ENCODE measurements around the gene RBMS1.

Gene RBMS1

GRCh38 chr2:160418398-160418765 is 75.2 kb downstream of the RBMS1 start:
- H3K27ac ChIP-seq (ENCODE audit: low read depth, low read length), result no peak overlapping the region
- H3K9me3 ChIP-seq (ENCODE audit: control insufficient read depth in 1 of 2, low read length in 2 of 2), result no peaks in the 10 kb centered on the region
- H3K9ac ChIP-seq (ENCODE audit: low read depth in 1 of 2, low read length in 2 of 2), result no peak overlapping the region
- no peaks in the 10 kb centered on the region for H3K27me3 ChIP-seq (ENCODE audit: control insufficient read depth in 1 of 2, insufficient read depth in 2 of 2, low read length in 2 of 2)
- no peak overlapping the region for H3K4me3 ChIP-seq (ENCODE audit: low read depth in 1 of 2, low read length in 2 of 2)
- no peaks in the 10 kb centered on the region for H3K4me1 ChIP-seq (ENCODE audit: control insufficient read depth in 1 of 2, insufficient read depth in 2 of 2, low read length in 2 of 2)
- no peaks in the 10 kb centered on the region for H3K36me3 ChIP-seq (ENCODE audit: control insufficient read depth in 1 of 2, insufficient read depth in 2 of 2, low read length in 2 of 2)

GRCh38 chr2:160417745-160418397 is 75.7 kb downstream of the RBMS1 start:
- Histone ChIP-seq H3K27ac (ENCODE audit: low read depth, low read length) (no peak overlapping the region), H3K9me3 (ENCODE audit: control insufficient read depth in 1 of 2, low read length in 2 of 2) (no peaks in the 10 kb centered on the region), H3K4me3 (ENCODE audit: low read depth in 1 of 2, low read length in 2 of 2) (no peak overlapping the region), H3K4me1 (ENCODE audit: control insufficient read depth in 1 of 2, insufficient read depth in 2 of 2, low read length in 2 of 2) (no peaks in the 10 kb centered on the region), H3K9ac (ENCODE audit: low read depth in 1 of 2, low read length in 2 of 2) (no peak overlapping the region), H3K27me3 (ENCODE audit: control insufficient read depth in 1 of 2, insufficient read depth in 2 of 2, low read length in 2 of 2) (no peaks in the 10 kb centered on the region), H3K36me3 (ENCODE audit: control insufficient read depth in 1 of 2, insufficient read depth in 2 of 2, low read length in 2 of 2) (no peaks in the 10 kb centered on the region)

- Histone ChIP-seq H3K27ac (ENCODE audit: low read depth, low read length) (no peak overlapping the region), H3K9ac (ENCODE audit: low read depth in 1 of 2, low read length in 2 of 2) (no peak overlapping the region), H3K27me3 (ENCODE audit: control insufficient read depth in 1 of 2, insufficient read depth in 2 of 2, low read length in 2 of 2) (no peaks in the 10 kb centered on the region)
Measured at GRCh38 chr2:160415991-160416390, 77.6 kb downstream of the RBMS1 start.

GRCh38 chr2:160411955-160412354 is 81.7 kb downstream of the RBMS1 start:
- Histone ChIP-seq H3K9me3 (ENCODE audit: control insufficient read depth in 1 of 2, low read length in 2 of 2) (no peaks in the 10 kb centered on the region), H3K27me3 (ENCODE audit: control insufficient read depth in 1 of 2, insufficient read depth in 2 of 2, low read length in 2 of 2) (no peaks in the 10 kb centered on the region), H3K4me3 (ENCODE audit: low read depth in 1 of 2, low read length in 2 of 2) (no peak overlapping the region), H3K27ac (ENCODE audit: low read depth, low read length) (no peak overlapping the region), H3K9ac (ENCODE audit: low read depth in 1 of 2, low read length in 2 of 2) (no peak overlapping the region), H3K4me1 (ENCODE audit: control insufficient read depth in 1 of 2, insufficient read depth in 2 of 2, low read length in 2 of 2) (peaks cover 9 to 16% of the 10 kb centered on the region in 2 donors), H3K36me3 (ENCODE audit: control insufficient read depth in 1 of 2, insufficient read depth in 2 of 2, low read length in 2 of 2) (no peaks in the 10 kb centered on the region)

More at GRCh38 chr2:160415991-160416390, 77.6 kb downstream of the RBMS1 start:
- Histone ChIP-seq H3K9me3 (ENCODE audit: control insufficient read depth in 1 of 2, low read length in 2 of 2) (no peaks in the 10 kb centered on the region), H3K36me3 (ENCODE audit: control insufficient read depth in 1 of 2, insufficient read depth in 2 of 2, low read length in 2 of 2) (no peaks in the 10 kb centered on the region), H3K4me3 (ENCODE audit: low read depth in 1 of 2, low read length in 2 of 2) (no peak overlapping the region), H3K4me1 (ENCODE audit: control insufficient read depth in 1 of 2, insufficient read depth in 2 of 2, low read length in 2 of 2) (peaks cover 8% of the 10 kb centered on the region in 2 donors)

- Histone ChIP-seq H3K4me1 (ENCODE audit: control insufficient read depth in 1 of 2, insufficient read depth in 2 of 2, low read length in 2 of 2) (peaks cover 11 to 22% of the 10 kb centered on the region in 2 donors), H3K27me3 (ENCODE audit: control insufficient read depth in 1 of 2, insufficient read depth in 2 of 2, low read length in 2 of 2) (no peaks in the 10 kb centered on the region), H3K9ac (ENCODE audit: low read depth in 1 of 2, low read length in 2 of 2) (no peak overlapping the region), H3K36me3 (ENCODE audit: control insufficient read depth in 1 of 2, insufficient read depth in 2 of 2, low read length in 2 of 2) (no peaks in the 10 kb centered on the region), H3K9me3 (ENCODE audit: control insufficient read depth in 1 of 2, low read length in 2 of 2) (no peaks in the 10 kb centered on the region), H3K4me3 (ENCODE audit: low read depth in 1 of 2, low read length in 2 of 2) (no peak overlapping the region), H3K27ac (ENCODE audit: low read depth, low read length) (no peak overlapping the region)
Measured at GRCh38 chr2:160411167-160411566, 82.4 kb downstream of the RBMS1 start.

GRCh38 chr2:160409480-160409879 is 84.1 kb downstream of the RBMS1 start:
- no peak overlapping the region for H3K27ac ChIP-seq (ENCODE audit: low read depth, low read length)
- H3K36me3 ChIP-seq (ENCODE audit: control insufficient read depth in 1 of 2, insufficient read depth in 2 of 2, low read length in 2 of 2), result no peaks in the 10 kb centered on the region
- H3K27me3 ChIP-seq (ENCODE audit: control insufficient read depth in 1 of 2, insufficient read depth in 2 of 2, low read length in 2 of 2), result no peaks in the 10 kb centered on the region
- no peaks in the 10 kb centered on the region for H3K9me3 ChIP-seq (ENCODE audit: control insufficient read depth in 1 of 2, low read length in 2 of 2)
- no peak overlapping the region for H3K9ac ChIP-seq (ENCODE audit: low read depth in 1 of 2, low read length in 2 of 2)
- no peak overlapping the region for H3K4me3 ChIP-seq (ENCODE audit: low read depth in 1 of 2, low read length in 2 of 2)
- H3K4me1 ChIP-seq (ENCODE audit: control insufficient read depth in 1 of 2, insufficient read depth in 2 of 2, low read length in 2 of 2), result peaks cover 15 to 24% of the 10 kb centered on the region in 2 donors

- H3K9me3 ChIP-seq (ENCODE audit: control insufficient read depth in 1 of 2, low read length in 2 of 2), result no peaks in the 10 kb centered on the region
- H3K27me3 ChIP-seq (ENCODE audit: control insufficient read depth in 1 of 2, insufficient read depth in 2 of 2, low read length in 2 of 2), result no peaks in the 10 kb centered on the region
- no peak overlapping the region for H3K9ac ChIP-seq (ENCODE audit: low read depth in 1 of 2, low read length in 2 of 2)
- no peak overlapping the region for H3K4me3 ChIP-seq (ENCODE audit: low read depth in 1 of 2, low read length in 2 of 2)
- peak overlapping the region; percentile 30 for H3K27ac ChIP-seq (ENCODE audit: low read depth, low read length)
- peaks cover 18 to 27% of the 10 kb centered on the region in 2 donors for H3K4me1 ChIP-seq (ENCODE audit: control insufficient read depth in 1 of 2, insufficient read depth in 2 of 2, low read length in 2 of 2)
- no peaks in the 10 kb centered on the region for H3K36me3 ChIP-seq (ENCODE audit: control insufficient read depth in 1 of 2, insufficient read depth in 2 of 2, low read length in 2 of 2)
Measured at GRCh38 chr2:160408959-160409291, 84.7 kb downstream of the RBMS1 start.

GRCh38 chr2:160408173-160408958 is 85.2 kb downstream of the RBMS1 start:
- Histone ChIP-seq H3K9ac (ENCODE audit: low read depth in 1 of 2, low read length in 2 of 2) (peak overlapping the region in 1 of 2 donors; percentile 33), H3K27ac (ENCODE audit: low read depth, low read length) (peak overlapping the region; percentile 53)

GRCh38 chr2:160407393-160408172 is 86.0 kb downstream of the RBMS1 start:
- H3K4me3 ChIP-seq (ENCODE audit: low read depth in 1 of 2, low read length in 2 of 2), result peak overlapping the region; percentile 75 to 87
- no peaks in the 10 kb centered on the region for H3K9me3 ChIP-seq (ENCODE audit: control insufficient read depth in 1 of 2, low read length in 2 of 2)
- no peaks in the 10 kb centered on the region for H3K36me3 ChIP-seq (ENCODE audit: control insufficient read depth in 1 of 2, insufficient read depth in 2 of 2, low read length in 2 of 2)
- peak overlapping the region; percentile 75 for H3K27ac ChIP-seq (ENCODE audit: low read depth, low read length)
- H3K4me1 ChIP-seq (ENCODE audit: control insufficient read depth in 1 of 2, insufficient read depth in 2 of 2, low read length in 2 of 2), result peaks cover 24 to 36% of the 10 kb centered on the region in 2 donors
- H3K9ac ChIP-seq (ENCODE audit: low read depth in 1 of 2, low read length in 2 of 2), result peak overlapping the region; percentile 33 to 74
- H3K27me3 ChIP-seq (ENCODE audit: control insufficient read depth in 1 of 2, insufficient read depth in 2 of 2, low read length in 2 of 2), result no peaks in the 10 kb centered on the region

More at GRCh38 chr2:160408173-160408958, 85.2 kb downstream of the RBMS1 start:
- Histone ChIP-seq H3K4me1 (ENCODE audit: control insufficient read depth in 1 of 2, insufficient read depth in 2 of 2, low read length in 2 of 2) (peaks cover 20 to 33% of the 10 kb centered on the region in 2 donors), H3K4me3 (ENCODE audit: low read depth in 1 of 2, low read length in 2 of 2) (peak overlapping the region in 1 of 2 donors; percentile 48), H3K9me3 (ENCODE audit: control insufficient read depth in 1 of 2, low read length in 2 of 2) (no peaks in the 10 kb centered on the region), H3K36me3 (ENCODE audit: control insufficient read depth in 1 of 2, insufficient read depth in 2 of 2, low read length in 2 of 2) (no peaks in the 10 kb centered on the region), H3K27me3 (ENCODE audit: control insufficient read depth in 1 of 2, insufficient read depth in 2 of 2, low read length in 2 of 2) (no peaks in the 10 kb centered on the region)

Measured in duodenal mucosa (tissue), 2 donors.